Smooth muscle cell of the brain vasculature (primary cell): ENCODE data around the gene METRNL.

Experiments used
- DNase-seq: peaks from one replicate; pipeline ENCODE4 v3.0.0-alpha.2; 2012; ENCODE audit warnings: low read depth, low spot score

Gene METRNL

DNA sequence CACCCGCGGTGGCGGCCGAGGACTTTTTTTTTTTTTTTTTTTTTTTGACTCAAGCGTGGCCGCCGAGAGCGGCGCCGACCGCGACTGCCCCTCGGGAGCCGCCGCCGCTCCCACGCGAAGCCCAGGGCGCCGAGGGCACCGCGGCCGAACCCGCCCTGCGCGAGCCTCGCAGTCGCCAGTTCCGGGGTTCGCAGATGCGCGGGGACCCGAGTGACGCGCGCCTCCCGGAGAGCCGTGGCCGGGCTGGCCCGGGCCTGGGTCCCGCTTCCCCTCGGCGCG lies 1.1 kb downstream of the METRNL start:
- DNase-seq: no peak

DNA sequence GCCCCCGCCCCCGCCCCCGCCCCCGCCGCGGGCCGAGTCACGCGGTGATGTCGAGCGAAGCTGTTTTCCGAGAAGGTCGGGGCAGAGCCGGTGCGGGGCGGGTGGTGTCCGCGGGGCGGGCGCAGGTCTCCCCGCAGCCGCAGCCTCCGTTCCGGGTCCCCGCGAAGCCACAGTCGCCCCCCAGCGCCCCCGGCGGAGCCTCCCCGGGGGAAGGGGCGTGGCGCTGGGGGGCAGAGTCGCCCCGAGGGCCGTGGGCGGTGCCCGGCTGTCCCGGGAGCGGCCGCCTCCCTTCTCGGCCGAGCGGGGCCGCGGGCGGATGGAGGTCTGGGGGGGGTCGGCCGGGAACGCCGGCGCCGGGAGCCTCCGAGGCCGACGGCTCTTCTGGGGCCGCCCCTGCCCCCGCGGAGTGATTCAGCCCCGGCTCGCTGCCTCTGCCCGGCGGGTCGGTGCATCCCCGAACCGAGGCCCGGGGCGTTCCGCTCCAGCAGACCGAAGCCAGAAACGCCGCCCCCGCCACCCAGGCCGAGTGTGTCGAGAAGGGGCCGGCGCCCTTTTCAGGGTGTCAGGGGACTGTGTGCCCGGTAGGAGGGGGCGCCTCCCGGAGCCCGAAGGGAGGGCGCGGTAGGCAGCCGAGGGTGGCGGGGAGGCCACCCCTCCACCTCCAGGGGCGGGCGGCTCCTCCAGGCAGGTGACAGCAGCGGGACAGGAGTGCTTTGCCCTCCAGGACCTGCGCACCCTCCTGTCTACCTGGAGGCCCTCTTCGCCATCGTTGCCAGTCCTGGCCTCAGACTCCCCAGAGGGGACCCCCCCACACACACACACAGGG lies 1.7 kb downstream of the METRNL start:
- no peak for DNase-seq

DNA sequence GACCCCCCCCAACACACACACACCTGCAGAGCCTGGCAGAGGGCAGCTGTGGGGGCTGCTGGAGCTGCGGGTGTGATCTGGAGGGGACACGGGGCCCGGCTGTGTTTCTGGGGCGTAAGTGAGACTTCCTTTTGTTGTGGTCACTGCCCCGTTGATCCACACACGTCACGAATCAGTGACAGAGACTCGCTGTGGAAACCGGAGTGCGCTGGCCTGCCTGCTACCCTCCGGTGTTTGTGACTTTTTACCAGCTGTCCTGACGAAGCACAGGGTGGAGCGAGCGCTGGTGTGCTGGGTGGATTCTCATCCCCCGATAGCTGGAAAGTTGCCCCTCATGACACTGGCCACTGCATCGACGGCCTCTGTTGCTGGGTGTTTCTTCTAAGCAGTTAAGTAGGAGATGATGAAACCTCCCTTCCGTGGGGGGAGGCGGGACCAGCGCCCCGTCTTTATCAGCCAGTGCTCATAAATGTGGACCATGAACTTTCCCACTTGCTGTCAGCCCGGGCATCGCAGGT lies 2.3 kb downstream of the METRNL start:
- no peak for DNase-seq

DNA sequence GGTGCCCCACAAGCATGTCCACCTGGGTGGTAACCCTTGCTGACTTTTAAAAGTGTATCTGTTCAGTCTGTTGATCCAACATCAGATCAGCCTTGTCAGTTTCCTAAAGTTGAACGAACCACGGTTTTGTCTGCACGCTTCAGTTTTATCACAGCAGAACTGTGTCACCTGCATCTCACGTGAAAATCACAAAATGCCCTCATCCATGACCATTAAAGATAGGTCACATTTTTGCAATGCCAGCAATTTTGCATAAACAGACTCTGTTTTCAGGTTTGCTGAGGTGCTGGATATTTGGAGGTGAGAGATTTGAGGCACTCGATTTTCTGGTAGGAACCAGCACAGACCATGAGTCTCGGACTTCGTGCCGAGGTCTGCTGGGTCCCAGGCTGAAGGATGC lies 3.0 kb downstream of the METRNL start:
- no peak for DNase-seq

DNA sequence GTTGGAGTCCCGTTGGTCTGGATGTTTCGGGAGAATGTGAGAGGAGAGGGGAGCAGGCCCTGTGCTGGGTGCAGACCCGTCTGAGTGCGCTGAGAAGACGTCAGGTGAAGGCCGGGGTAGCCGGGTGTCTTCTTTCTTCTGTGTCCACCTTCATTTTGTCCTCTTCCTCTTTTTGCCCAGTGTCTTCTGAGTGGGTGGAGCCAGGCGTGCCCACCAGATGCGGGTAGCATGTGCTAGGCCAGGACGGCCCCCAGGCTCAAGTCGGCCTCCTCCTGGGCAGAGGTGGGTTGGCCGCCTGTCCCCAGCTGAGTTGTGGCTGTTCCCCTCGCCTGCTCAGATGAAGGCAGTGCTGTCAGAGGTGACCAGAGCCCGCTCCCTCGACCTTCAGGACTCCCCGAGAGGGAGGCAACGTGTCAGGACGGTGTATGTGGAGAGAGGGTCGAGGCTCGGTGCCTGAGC lies 3.5 kb downstream of the METRNL start:
- no peak for DNase-seq

DNA sequence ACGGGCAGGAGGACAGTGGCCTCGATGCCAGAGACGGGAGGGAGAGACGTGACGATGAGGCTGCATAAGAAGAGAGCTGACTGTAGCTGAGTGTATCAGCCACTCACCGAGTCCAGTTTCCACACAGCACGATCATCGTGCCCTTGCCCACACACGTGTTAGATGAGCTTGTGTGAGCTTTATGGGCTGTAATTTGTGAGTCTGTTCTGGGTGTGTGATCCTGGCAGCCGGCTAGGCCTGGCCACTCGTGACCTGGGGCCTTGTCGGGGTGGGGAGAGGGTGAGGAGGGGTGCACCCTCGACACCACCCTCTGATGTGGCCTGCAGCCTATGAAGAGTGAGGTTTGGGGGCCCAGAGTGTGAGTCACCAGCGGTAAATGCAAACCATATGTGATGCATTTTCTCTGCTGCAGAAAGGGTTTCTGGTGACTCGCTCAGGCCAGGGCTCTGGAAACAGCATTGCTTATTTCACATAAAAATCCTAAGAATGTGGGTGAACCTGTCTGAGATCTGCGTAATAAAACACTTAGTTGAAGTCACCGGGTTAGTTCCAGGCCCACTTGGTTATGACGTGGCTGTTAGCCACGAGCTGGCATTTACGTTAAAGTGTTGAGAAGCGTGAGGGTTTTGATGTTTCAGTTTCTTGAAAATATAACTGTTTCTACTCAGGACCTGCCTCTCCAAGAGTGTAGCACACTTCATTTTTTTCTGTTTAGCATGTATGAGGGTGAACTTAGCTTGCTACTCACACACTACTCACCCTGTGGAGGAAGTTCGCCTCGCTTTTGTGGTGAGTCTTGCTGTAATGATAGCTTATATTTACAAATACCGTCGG lies 4.2 kb downstream of the METRNL start:
- peak; percentile 67 for DNase-seq

DNA sequence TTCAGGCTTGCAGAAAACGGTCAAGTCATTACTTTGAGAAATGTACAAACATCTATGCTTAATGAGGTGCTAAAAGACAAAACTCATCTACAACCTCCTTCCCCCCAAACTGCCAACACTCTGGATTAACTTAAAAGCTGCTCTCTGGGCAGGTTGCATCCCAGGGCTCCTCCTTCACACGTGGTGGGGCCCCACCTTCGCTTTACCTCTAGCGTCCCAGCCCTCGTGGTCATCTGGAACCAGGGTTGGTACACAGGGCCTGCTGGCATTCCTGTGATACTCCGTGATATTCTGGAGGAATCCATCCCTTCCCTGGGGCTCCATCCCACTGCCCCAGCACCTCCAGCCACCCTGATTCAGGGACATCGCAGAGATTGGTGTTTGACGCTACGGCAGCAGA lies 4.8 kb downstream of the METRNL start:
- no peak for DNase-seq

DNA sequence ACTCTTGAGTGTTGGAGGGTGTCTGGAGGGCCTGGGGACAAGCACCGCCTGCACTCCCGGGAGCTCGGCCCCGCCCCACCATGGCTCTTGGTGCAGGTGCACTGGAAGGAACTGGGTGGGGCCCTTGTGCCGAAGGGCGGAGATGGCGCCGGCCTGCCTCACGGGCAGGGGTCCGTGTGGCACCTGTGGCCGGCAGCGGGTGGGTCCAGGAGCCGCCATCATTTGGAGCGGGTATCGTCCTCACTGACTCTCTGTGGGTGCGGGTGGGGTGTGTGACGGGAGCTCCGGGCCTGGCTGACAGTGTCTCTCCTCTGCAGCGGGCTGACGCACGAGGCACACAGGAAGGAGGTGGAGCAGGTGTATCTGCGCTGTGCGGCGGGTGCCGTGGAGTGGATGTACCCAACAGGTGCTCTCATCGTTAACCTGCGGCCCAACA lies 5.2 kb downstream of the METRNL start:
- no peak for DNase-seq

DNA sequence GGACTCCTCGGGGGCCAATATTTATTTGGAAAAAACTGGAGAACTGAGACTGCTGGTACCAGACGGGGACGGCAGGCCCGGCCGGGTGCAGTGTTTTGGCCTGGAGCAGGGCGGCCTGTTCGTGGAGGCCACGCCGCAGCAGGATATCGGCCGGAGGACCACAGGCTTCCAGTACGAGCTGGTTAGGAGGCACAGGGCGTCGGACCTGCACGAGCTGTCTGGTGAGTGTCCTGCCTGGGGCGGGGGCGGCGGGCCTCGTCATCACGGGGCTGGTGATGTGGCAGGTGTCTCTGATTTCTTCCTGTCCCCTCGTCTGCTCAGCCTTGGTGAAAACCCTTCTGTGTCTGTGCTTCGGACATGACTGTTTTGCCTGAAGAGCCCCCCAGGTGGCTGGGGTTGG lies 5.7 kb downstream of the METRNL start:
- DNase-seq: no peak

DNA sequence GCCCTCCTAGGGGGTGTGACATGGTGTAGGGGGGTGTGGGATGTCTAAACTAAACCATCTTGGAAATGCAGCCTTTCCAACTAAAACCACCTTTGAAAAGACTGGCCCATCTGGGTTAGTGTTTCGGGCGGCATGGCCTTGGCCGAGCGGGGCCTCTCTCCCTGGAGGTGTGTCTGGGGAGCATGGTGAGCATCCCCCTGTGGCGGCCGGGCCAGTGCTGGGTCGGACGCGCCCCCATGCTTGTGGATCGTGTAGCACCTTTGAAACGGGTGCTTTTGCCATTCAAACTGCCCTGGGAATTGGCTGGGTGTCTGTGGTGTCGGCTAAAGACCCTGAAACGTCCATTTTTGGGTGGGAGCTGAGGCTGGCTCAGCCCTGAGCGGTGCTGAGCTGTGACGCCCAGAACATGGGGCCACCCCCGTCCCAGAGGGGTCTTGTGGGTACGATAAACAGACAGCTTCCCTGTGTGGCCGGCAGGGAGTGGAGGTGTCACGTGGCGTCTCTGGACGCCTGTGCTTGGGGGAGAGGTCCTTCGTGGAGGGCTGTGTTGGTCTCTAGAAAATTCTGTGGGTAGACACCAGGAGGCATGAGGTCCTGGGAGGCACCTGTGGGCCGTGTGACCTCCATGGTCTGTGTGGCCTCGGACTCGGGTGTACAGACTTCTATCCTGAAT lies 6.3 kb downstream of the METRNL start:
- no peak for DNase-seq

DNA sequence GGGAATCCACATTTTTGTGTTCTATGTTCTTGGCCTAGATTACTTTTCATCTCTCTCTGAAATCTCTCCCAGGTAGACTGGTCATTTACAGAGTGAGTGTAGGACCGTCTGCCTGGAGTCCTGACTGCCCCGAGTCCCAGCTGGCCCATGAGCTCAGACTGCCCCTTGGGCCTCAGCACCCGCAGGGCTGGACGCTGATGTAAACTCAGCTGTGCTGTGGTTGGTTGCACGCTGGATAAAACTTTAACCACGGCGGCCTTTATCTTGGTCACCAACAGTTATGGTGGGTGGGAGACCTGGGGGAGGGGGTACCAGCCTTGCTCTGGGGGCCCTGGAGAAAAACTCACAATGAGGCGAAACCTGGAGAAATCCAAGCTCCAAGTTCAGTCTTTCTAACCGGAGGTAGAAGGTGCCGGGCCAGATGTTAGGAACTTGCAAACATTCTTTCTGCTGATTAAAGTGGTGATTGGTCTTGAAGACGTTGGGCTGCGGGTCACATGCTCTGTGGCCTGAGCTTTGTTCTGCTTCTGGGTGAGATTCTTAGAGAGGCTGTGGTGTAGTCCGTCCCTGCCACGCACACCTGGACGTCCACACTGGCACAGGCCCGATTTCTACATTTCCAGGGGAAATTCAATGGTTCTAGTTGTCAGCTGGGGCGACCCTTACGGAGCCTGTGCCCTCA lies 6.9 kb downstream of the METRNL start:
- no peak for DNase-seq

DNA sequence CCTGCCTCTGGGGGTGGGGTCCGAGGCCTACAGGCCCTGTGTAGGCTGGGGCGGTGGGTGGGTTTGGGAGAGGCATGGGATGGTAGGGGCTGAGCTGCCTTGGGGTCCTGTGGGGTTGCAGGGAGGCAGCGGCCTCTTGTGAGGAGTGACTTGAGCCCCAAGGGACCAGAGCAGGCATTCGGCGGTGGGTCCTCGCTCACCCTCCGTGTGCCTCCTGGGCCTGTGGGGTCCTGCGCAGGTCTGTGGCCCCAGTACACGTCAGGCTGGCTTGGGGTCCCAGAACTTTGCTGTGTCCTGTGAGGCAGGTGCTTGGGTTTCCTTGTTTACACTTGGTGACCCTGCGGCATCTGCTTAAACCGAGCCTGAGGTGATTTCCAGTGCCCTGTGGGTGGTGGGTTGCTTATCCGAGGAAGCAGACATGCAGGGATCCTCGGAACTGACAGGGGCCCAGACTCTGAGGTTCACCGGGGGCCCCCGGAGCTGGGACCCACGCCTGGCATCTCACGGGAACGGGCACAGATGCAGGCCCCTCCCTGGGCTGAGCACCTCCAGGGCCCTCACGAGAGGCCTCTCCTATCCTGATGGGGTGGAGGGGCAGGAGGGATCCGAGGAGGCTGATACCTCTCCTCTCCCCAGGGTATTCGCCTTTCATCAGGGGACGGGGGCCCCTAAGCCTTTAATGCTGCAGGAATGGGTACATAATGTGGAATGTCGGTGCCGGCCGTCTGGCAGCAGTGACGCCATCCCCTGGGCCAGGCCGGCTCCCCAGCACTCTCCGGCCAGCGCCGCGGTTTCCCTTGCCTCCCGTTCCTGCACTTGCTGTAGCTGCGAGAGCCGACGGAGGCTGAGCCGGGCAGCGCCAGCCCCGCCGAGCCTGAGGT lies 7.7 kb downstream of the METRNL start:
- no peak for DNase-seq

DNA sequence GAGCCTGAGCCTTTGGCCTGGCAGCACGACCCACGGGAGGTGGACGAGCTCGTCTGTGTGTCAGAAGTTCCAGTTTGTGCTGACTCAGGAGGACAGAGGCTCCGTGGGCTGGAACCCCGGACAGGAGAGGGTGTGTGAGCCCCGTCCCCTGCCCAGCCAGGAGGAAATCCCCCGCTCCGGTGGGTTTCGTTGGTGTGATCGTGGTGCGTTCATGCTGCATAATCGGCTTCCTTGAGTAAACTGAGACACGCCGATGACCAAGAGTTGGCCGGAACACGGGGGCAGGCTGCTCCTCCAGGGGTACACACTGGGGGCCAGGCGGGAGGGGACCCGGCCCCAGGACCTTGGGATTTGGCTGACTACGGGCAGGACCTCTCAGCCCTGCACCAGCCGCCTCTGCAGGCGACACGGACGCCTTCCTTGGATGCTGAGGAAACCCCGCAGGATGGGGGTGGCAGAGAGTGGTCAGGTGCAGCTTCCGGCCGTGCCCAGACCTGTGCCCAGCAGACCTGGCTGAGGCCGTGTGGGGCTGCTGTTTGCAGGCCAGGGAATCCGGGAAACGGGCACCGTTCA lies 8.5 kb downstream of the METRNL start:
- no peak for DNase-seq

DNA sequence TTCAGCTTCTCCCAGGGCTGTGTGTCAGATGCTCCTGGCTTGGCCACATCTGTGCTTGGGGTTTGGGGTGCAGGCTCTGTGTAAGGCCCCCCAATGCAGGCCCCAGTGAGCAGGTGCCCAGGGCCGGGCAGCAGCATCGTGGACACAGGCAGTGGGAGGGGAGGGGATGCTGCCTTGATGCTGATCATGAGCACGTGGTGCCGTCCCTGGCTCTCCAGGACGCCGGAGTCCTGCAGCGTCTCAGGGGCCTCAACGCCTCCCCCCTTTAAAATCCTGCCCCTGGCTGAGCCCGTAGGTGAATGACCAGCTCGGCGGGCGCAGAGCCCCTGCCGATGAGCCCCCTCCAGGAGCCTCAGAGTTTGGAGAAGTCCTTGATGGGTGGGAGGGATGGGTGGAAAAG lies 9.0 kb downstream of the METRNL start:
- DNase-seq: no peak

DNA sequence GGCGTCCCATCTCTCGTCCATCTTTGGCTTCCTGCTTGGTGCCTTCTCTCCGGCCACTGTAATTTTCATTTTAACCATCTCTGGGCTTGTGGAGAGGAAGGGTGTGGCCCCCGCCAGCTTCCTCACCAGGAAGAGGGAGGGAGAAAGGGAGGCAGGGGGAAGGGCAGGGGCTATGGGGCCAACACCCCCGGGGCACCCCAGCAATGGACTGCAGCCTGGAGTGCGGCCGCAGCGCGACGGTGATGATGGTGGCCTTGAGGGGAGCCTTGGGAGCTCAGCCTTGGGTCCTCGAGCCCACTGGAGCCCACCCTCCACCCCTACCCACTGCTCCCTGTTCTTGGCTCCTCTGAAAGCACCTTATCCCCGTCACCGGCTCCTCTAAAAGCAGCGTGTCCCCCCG lies 9.5 kb downstream of the METRNL start:
- no peak for DNase-seq

DNA sequence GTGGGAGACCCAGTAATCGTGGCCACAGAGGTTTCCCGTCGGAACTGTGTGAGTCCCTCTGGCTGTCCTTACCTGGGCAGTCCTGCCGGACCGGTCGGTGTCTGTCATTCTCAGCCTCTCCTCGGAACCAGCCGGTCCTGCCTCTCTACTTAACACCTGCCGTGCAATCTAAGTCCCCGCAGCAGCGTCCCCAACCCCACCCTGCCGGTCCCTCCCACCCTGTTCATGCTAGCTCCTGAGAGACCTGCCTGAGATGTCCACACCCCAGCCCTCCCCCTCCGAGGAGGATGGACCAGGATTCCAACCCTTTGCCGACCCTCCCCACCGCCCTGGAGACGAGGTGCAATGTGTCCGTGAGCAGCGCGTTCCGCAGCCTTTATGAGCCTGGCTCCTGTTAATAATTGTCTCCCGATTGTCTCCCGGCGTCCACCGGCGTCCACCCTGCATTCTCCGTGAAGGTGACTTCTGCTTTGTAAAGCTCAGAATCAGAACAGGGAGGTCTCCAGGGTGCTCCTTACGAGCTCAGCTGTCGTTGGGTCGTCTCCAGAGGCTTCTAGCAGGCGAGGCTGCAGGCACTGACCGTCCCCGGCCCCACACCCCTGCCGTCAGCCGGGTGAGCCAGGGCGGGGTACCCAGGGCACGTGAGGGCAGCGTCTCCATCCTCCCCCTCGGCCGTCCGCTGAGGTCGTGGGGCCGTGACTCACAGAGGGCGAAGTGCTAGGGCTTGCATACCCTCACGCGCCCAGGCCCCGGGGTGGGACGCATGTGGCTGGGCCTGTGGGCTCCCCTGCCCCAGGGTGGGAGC lies 10.1 kb downstream of the METRNL start:
- DNase-seq: no peak

DNA sequence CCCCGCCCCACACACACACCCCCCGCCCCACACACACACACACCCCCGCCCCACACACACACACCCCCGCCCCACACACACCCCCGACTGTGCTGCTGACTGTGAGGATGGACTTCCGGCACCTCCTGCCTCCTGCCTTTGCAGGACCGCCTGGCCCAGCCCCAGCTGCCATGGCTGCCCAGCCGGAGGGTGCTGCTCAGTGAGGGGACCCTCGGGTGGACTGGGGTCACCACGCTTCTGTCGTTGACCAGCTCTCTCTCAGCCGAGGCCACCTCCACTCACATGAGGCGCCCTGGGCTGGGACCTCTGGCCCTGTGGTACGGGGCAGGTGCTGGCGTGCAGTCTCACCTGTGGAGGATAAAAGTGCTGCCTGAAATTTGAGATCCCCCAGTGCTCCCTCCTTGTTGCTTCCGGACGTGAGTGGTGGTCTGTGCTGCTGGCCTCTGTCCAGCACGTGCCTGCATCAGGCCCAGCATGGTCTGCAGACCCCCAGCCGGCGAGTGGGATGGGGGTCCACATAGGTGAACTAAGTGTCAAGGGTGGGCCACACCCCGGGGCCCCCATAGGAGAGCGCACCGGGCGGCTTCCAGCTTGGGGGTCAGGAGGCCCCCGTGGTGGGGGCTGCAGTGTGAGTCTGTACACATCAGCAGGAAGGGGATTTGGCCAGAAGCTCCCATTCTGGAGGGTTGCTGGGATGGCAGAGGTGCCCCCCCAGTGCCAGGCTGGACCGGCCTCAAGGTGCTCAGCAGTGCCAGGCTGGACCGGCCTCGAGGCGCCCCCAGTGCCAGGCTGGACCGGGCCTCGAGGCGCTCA lies 11.2 kb downstream of the METRNL start:
- DNase-seq: no peak

DNA sequence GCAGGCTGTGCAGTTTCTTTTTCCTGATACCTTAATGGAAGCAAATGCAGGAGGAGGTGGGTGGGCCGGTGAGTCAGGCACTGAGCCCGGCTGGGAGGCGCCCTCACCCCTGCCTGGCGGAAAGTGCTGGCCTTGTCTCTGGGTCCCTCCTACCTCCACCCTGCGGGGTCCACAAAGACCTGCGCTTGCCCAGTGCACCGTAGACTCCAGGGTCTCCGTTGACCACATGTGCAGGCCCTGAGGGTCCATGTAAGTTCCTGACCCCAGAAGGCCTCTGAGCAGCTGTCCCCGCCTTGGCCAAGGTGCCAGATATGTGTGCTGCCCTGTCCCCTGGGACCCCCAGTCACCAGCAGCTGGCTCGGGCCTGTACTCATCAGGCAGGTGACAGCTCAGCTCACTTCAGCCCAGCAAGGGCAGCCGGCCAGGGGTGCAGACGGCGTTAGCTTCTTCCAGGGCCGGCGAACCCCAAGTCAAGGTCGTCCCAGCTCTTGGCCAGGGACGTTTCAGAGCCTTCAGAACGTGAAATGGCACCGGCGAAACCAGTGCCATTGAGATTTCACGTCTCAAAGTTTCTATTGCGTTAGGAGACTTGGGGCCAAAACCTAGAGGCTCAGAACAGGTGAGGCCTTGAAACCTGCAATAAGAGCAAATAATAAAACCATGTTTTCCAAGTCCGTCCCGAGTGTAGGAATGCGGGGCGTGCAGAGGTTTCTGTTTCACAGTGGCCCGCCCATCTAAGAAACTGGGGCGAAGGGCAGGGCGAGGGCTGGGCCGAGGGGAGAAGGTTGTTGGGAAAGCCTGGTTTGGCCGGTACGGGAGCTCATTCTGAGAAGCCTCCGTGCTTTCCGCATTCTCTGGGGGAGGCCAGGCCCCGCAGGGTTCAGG lies 12.1 kb downstream of the METRNL start:
- no peak for DNase-seq
